Anterior cingulate cortex (tissue), 58 donors: ENCODE measurements around the gene MYCBP2.
"Not testable (repeated sequence)": the region's sequence is repeated elsewhere in the genome, so short reads cannot be mapped to it uniquely, and the experiment has no call there.

Experiments
- DNase-seq, 58 donors: peaks; one replicate each; lab custom pipeline; 2025; lab: John Stamatoyannopoulos, UW

MYCBP2 gene

GRCh38 chr13:77300176-77301037 lies 26.5 kb downstream of the MYCBP2 start:
- DNase-seq: no peak

- no peak for DNase-seq
Observed at GRCh38 chr13:77299587-77299986, 27.3 kb downstream of the MYCBP2 start.

- DNase-seq: no peak
Observed at GRCh38 chr13:77298426-77298825, 28.5 kb downstream of the MYCBP2 start.

- no peak for DNase-seq
Observed at GRCh38 chr13:77291774-77292173, 35.1 kb downstream of the MYCBP2 start.

- no peak for DNase-seq
Observed at GRCh38 chr13:77290342-77290741, 36.6 kb downstream of the MYCBP2 start.

- DNase-seq: no peak
Observed at GRCh38 chr13:77289851-77290250, 37.0 kb downstream of the MYCBP2 start.

GRCh38 chr13:77285632-77286031 lies 41.3 kb downstream of the MYCBP2 start:
- DNase-seq: not testable (repeated sequence)

GRCh38 chr13:77285098-77285497 lies 41.8 kb downstream of the MYCBP2 start:
- DNase-seq: no peak

GRCh38 chr13:77274126-77274525 lies 52.8 kb downstream of the MYCBP2 start:
- DNase-seq: no peak

- DNase-seq: no peak
Observed at GRCh38 chr13:77269141-77269540, 57.8 kb downstream of the MYCBP2 start.

- DNase-seq: no peak
Observed at GRCh38 chr13:77267362-77267761, 59.5 kb downstream of the MYCBP2 start.

- no peak for DNase-seq
Observed at GRCh38 chr13:77265336-77265735, 61.6 kb downstream of the MYCBP2 start.

GRCh38 chr13:77262198-77262597 lies 64.7 kb downstream of the MYCBP2 start:
- no peak for DNase-seq

GRCh38 chr13:77250975-77251374 lies 75.9 kb downstream of the MYCBP2 start:
- DNase-seq: no peak

- not testable (repeated sequence) for DNase-seq
Observed at GRCh38 chr13:77245224-77245623, 81.7 kb downstream of the MYCBP2 start.

- DNase-seq: no peak
Observed at GRCh38 chr13:77239312-77239711, 87.6 kb downstream of the MYCBP2 start.

- DNase-seq: no peak
Observed at GRCh38 chr13:77235456-77236022, 91.4 kb downstream of the MYCBP2 start.

GRCh38 chr13:77233159-77233558 lies 93.7 kb downstream of the MYCBP2 start:
- DNase-seq: no peak

- no peak for DNase-seq
Observed at GRCh38 chr13:77230560-77230959, 96.3 kb downstream of the MYCBP2 start.

GRCh38 chr13:77225946-77226345 lies 100.9 kb downstream of the MYCBP2 start:
- no peak for DNase-seq

GRCh38 chr13:77222909-77223308 lies 104.0 kb downstream of the MYCBP2 start:
- DNase-seq: no peak
